Measurements from ENCODE around the gene MTM1. TPM values are rescaled to one million over a fixed set of nuclear protein-coding genes. Genes with fewer than 3 reads are reported as not detected.
A peak's percentile ranks its signal among the peaks of the same experiment; 100 is the strongest.

The MTM1 gene
- total RNA-seq, 1 donor from 2014 or later = 30.6 TPM

DNA sequence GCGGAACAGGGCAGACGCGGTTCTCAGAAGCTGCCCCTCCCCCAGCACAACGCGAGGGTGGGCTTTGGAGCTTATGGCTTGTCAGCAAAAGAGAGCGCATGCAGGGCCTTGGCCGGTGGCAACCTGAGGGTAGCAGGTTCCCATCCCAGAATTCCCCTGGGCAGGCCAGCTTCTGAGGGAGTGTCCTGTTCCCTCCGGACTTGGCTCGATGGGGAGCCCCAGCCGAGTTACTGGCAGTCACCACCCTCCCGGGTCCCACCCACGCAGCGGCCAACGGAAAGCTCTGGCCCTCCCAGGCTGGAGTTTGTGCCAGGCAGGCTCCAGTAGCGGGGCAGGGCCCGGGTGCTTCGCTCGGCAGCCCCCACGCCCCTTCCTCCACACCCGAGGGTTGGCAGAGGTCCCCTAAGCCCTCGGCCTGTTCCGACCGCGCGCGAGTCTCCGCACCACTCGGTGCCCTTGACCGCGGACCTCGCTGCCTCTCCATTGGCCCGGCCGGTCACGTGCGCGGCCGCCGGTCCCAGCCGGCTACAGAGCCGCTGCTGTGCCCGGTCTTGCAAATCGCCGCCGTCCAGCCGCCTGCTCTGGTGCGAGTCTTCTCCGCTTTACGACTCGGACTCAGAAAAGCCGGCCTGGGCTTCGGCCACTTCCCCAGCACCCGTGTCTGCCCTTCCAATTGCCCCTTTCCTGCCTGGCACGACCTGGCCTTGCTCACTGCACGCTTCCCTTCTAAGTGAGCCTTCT, 20.9 kb upstream of the MTM1 start:
- intact Hi-C loops (cut with DNase I) = no loop called here
- ATAC-seq (peak; percentile 95), DNase-seq (ENCODE audit: low spot score) (peak; percentile 81)

DNA sequence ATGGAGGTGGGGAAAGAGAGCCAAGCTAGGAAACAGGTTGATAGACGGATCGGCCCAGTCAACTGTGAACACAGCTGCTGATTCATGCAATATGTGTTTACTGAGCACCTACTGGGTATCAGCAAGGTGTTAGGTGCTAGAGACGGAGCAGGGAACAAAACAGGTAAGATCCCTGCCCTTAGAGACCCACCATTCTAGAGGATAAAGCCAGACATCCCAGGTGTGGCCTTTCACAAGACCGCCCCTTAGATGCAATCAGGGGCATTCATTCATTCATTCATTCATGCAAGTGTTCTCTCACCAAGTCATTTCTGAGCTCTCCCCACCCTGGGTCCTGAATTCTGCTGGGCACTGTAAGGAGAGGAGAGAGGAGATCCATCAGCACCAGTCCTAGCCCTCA, 20.2 kb upstream of the MTM1 start:
- DNase-seq (ENCODE audit: low spot score) = no peak
- ATAC-seq = no peak
- intact Hi-C loops (cut with DNase I) = no loop called here

GRCh38 chrX:150548684-150549083, 19.7 kb upstream of the MTM1 start:
- DNase-seq (ENCODE audit: low spot score) (no peak), ATAC-seq (no peak)
- intact Hi-C loops (cut with DNase I) = no loop called here

DNA sequence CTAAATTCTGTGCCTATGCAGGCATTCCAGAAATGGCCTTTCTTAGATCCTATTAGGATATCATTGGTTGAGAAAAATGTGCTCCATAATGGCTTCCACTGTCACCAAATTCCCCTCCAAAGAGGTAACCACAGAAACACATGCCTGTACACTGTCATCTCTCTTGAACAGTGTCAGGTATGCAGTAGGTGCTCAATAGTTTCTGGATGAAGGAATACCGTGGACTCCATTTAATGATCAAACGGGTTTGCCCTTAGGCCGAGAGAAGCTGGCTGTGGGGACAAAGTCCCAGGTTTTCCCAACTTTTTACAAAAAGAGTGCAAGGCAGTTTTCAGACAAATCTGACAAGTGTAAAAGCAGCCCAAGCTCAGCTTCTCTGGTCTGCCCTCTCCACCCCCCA, 16.5 kb upstream of the MTM1 start:
- intact Hi-C loops (cut with DNase I) = no loop called here
- ATAC-seq (no peak), DNase-seq (ENCODE audit: low spot score) (no peak)

DNA sequence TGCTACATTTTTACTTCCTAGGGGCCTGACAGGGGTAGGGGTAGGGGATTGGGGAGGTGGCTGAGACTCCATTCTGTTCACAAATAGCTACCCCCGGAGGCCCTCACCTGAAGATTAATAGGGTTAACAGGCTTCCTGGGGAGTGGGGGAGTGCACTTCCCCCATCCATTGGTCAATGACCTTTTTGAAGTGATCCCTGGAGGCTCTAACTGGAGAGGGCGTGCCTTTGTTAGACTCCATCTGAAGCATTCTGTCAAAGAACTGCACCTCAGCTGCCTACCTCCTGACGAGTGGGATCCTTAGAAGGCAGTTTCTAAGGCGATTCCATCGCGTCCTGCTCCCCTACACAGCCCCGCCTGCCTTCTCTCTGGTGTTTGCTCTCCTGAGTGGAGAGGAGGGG, 10.0 kb upstream of the MTM1 start:
- ATAC-seq = no peak
- DNase-seq (ENCODE audit: low spot score) = no peak
- intact Hi-C loops (cut with DNase I) = no loop called here

- intact Hi-C loops (cut with DNase I) = no loop called here
- ATAC-seq = no peak
- no peak for DNase-seq (ENCODE audit: low spot score)
These were observed 3.6 kb upstream of the MTM1 start for GRCh38 chrX:150564838-150565237.

GRCh38 chrX:150565551-150565950, 2.9 kb upstream of the MTM1 start:
- ATAC-seq = no peak

GRCh38 chrX:150566734-150567182, 1.7 kb upstream of the MTM1 start:
- no peak for ATAC-seq
- intact Hi-C loops (cut with DNase I) = no loop called here
- no peak for DNase-seq (ENCODE audit: low spot score)

More at GRCh38 chrX:150565551-150565950, 2.9 kb upstream of the MTM1 start:
- intact Hi-C loops (cut with DNase I) = no loop called here
- DNase-seq (ENCODE audit: low spot score) = no peak

- intact Hi-C loops (cut with DNase I) = no loop called here
- ATAC-seq (no peak), DNase-seq (ENCODE audit: low spot score) (no peak)
These were observed 639 bp upstream of the MTM1 start for GRCh38 chrX:150567645-150568319.

GRCh38 chrX:150569155-150569477, 695 bp downstream of the MTM1 start:
- ATAC-seq (no peak), DNase-seq (ENCODE audit: low spot score) (no peak)
- intact Hi-C loops (cut with DNase I) = no loop called here

- ATAC-seq = no peak
- intact Hi-C loops (cut with DNase I) = no loop called here
- no peak for DNase-seq (ENCODE audit: low spot score)
These were observed 2.1 kb downstream of the MTM1 start for GRCh38 chrX:150570512-150570911.

DNA sequence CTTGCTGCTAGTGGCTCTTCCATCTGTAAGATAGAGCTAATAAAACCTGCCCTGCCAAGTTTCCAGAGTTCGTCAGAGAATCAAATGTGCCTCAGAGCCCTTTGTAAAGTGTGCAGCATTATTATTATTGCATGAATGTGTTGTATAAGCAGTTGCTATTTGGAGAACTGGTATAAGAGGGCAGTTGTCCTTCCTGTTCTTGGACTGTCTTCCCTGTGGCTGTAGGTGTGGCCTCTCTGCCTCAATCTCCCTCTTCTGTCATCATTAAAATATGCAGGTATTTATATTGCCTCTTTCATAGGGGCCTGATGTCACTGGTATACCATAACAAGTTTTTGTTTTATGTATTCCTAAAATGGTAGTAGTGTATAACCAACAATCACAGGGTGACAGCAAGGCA, 3.8 kb downstream of the MTM1 start:
- DNase-seq (ENCODE audit: low spot score) (no peak), ATAC-seq (no peak)
- intact Hi-C loops (cut with DNase I) = no loop called here

- intact Hi-C loops (cut with DNase I) = no loop called here
These were observed 4.7 kb downstream of the MTM1 start for GRCh38 chrX:150573106-150573505.

DNA sequence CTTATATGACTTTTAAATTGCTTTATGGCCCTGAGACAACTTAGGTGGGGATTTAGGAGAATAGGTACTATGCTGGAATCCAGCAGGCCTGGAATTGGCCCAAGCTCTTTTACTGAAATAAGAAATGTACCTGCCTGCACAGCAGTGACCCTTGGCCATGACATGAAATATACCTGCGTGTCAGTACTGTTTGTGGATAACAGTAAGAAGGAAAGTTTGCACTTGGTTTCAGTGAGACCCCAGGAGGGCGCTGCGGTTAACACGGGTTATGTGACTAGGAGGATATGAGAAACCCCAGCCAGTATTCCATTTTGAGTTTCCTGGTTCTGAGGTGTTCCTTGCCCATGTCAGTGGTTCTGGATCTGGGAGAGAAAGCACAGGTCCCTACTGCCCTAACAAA, 5.3 kb downstream of the MTM1 start:
- DNase-seq (ENCODE audit: low spot score) (no peak), ATAC-seq (no peak)
- intact Hi-C loops (cut with DNase I) = no loop called here

More at GRCh38 chrX:150573106-150573505, 4.7 kb downstream of the MTM1 start:
- DNase-seq (ENCODE audit: low spot score) (no peak), ATAC-seq (no peak)

DNA sequence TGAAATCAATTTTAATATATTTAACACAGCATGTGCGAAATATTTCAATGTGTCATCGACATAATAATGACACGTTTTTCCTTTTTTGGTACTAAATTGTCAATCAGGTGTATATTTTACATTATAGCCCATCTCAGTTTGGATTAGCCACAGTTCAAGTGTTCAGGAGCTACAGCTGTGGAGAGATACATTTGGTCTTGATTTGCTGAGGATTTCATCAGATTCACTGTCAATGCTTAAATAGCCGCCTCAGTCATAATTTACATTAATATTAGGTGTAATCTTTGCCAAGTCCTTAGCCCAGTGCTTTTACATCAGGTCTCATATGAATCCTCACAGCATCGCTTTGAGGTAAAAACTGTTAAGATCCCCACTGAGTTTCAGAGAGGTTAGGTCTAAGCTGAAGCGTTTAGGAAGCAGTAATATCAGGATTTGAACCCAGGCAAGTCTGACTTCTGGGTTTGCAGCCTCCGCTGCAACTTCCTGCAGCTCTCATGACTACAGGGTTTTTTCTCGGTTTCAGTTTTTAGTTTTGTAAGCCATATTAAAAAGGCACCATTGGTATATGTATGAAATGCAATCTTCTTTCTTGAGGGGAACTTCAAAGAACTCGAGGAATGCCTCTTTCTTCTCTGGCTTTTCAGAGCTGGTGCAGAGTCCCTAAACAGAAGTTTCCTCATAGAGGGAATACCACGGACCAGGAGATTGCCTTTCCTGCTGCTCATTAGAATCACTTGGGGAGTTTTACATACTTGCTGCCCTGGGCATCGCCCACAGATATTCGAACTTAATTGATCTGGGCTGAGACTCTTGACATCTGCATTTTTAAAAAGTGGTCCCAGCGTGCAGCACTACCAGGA, 6.4 kb downstream of the MTM1 start:
- DNase-seq (ENCODE audit: low spot score) (no peak), ATAC-seq (no peak)
- intact Hi-C loops (cut with DNase I) = no loop called here

DNA sequence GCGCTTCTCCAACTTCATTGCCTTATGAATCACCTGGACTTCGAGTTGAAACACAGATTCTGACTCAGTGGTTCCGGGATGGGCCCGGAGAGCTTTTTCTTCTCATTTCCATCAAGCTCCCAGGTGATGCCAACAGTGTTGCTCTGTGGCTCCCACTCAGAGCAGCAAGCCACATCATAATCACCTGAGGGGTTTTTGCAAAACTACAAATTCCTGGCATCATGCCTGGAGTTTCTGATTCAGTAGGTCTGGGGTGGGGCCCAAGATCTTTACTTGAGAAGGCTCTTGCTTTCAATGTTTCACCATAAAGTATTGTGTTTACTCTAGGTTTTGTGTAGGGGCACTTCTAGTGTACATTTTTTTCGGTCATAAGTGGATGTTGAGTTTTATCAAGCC, 7.0 kb downstream of the MTM1 start:
- intact Hi-C loops (cut with DNase I) = no loop called here
- ATAC-seq (no peak), DNase-seq (ENCODE audit: low spot score) (no peak)

DNA sequence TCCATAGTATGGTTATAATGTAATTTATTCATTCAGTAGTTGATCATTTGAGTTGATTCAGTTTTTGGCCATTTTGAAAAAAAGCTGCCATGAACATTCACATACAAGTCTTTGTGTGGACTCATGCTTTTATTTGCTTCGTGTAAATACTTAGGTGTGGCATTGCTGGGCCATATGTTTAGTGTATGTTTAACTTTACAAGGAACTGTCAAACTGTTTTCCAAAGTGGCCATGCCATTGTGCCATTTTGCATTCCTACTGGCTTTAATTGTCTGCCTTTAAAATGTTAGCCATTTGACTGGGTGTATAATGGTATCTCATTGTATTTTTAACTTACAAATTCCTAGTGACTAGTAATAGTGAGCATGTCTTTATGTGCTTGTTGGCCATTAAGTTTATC, 8.8 kb downstream of the MTM1 start:
- intact Hi-C loops (cut with DNase I) = no loop called here
- DNase-seq (ENCODE audit: low spot score) = no peak
- ATAC-seq = no peak

DNA sequence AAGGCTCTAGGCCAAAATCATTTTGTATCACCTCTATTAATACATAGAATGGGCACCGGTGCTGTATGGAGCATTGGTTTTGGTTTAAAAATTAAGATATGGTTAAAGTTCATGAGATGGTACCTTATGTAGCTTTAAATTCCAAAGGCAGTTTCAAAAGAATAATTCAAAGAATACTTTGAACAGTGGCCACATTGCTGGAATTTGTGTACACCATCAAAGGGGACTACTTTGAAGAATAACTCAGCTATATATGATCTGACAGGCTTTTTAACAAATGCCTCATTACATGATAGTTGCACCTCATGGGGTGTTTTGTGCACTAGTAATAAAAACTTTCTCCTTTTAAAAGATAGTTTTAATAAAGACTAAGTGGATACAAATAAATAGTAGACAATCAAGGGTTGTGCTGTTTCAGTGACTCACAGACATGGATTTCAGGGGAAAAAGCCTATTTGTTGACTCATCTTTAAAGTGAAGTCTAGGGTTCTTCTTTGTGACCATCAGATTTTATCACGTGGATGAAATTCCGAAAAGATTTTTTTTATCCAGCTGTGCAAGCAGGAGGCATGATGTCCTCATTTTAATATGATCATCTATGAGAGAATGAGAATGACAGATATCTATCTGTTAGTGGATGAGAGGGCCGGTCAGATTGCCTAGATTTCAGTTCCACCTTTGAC, 12.8 kb downstream of the MTM1 start:
- ATAC-seq = no peak
- DNase-seq (ENCODE audit: low spot score) = no peak
- intact Hi-C loops (cut with DNase I) = no loop called here

- DNase-seq (ENCODE audit: low spot score) = no peak
- peak; percentile 26 for ATAC-seq
- intact Hi-C loops (cut with DNase I) = no loop called here
These were observed 14.0 kb downstream of the MTM1 start for GRCh38 chrX:150582338-150582948.
